Measurements from ENCODE around the gene CSF2RB. TPM values are rescaled to one million over a fixed set of nuclear protein-coding genes. Genes with fewer than 3 reads are reported as not detected.

The CSF2RB gene
- total RNA-seq, 1 donor from 2014 or later, result not detected

- Histone ChIP-seq H3K4me1 (peaks cover 8% of the 10 kb centered on the region), H2AFZ (replicated peaks) (no peak overlapping the region), H3K79me2 (ENCODE audit: low read depth) (no peaks in the 10 kb centered on the region), H3F3A (ENCODE audit: low read depth) (no peaks in the 10 kb centered on the region), H4K20me1 (ENCODE audit: low read depth) (no peaks in the 10 kb centered on the region), H3K4me3 (no peak overlapping the region), H3K27me3 (no peaks in the 10 kb centered on the region), H3K36me3 (no peaks in the 10 kb centered on the region), H3K27ac (no peak overlapping the region), H3K9ac (no peak overlapping the region), H3K9me3 (ENCODE audit: low read depth) (no peaks in the 10 kb centered on the region), H3K4me2 (no peak overlapping the region)
- Mint-ChIP-seq H3K36me3 (no peaks in the 10 kb centered on the region), H3K4me3 (no peak overlapping the region), H3K27me3 (ENCODE audit: insufficient read depth, low read depth) (peaks cover 14% of the 10 kb centered on the region), H3K4me1 (peaks cover 27% of the 10 kb centered on the region), H3K9me3 (no peaks in the 10 kb centered on the region), H3K27ac (no peak overlapping the region)
- no peak for DNase-seq (ENCODE audit: low spot score)
- TF ChIP-seq EZH2phosphoT487 (IDR thresholded peaks at IDR 0.05), result no peak
- TF ChIP-seq CTCF (IDR thresholded peaks at IDR 0.05), result no peak
- no peak for TF ChIP-seq EZH2 (IDR thresholded peaks at IDR 0.05)
Observed at GRCh38 chr22:36927671-36928070, 14.2 kb downstream of the CSF2RB start.

GRCh38 chr22:36928196-36928595, 14.8 kb downstream of the CSF2RB start:
- Mint-ChIP-seq H3K36me3 (no peaks in the 10 kb centered on the region), H3K9me3 (no peaks in the 10 kb centered on the region), H3K27ac (no peak overlapping the region), H3K4me3 (no peak overlapping the region), H3K4me1 (peaks cover 27% of the 10 kb centered on the region), H3K27me3 (ENCODE audit: insufficient read depth, low read depth) (peaks cover 16% of the 10 kb centered on the region)
- TF ChIP-seq EZH2phosphoT487 (IDR thresholded peaks at IDR 0.05), result no peak
- no peak for TF ChIP-seq CTCF (IDR thresholded peaks at IDR 0.05)
- no peak for TF ChIP-seq EZH2 (IDR thresholded peaks at IDR 0.05)
- Histone ChIP-seq H3K4me1 (peaks cover 5% of the 10 kb centered on the region), H3K9ac (no peak overlapping the region), H3K27ac (no peak overlapping the region), H3K79me2 (ENCODE audit: low read depth) (no peaks in the 10 kb centered on the region), H3K27me3 (no peaks in the 10 kb centered on the region), H3K4me2 (no peak overlapping the region), H3F3A (ENCODE audit: low read depth) (no peaks in the 10 kb centered on the region), H3K9me3 (ENCODE audit: low read depth) (no peaks in the 10 kb centered on the region), H3K4me3 (no peak overlapping the region), H3K36me3 (no peaks in the 10 kb centered on the region), H4K20me1 (ENCODE audit: low read depth) (no peaks in the 10 kb centered on the region), H2AFZ (replicated peaks) (no peak overlapping the region)
- DNase-seq (ENCODE audit: low spot score), result no peak

- H3K27me3 Mint-ChIP-seq (ENCODE audit: insufficient read depth, low read depth), result peaks cover 16% of the 10 kb centered on the region
- peak overlapping the region; percentile 33 for H3K27ac Mint-ChIP-seq
- TF ChIP-seq CTCF (IDR thresholded peaks at IDR 0.05) (no peak), EZH2 (IDR thresholded peaks at IDR 0.05) (no peak), EZH2phosphoT487 (IDR thresholded peaks at IDR 0.05) (no peak)
Observed at GRCh38 chr22:36928786-36929535, 15.5 kb downstream of the CSF2RB start.

More at GRCh38 chr22:36928786-36929535, 15.5 kb downstream of the CSF2RB start:
- Mint-ChIP-seq H3K4me3 (no peak overlapping the region), H3K9me3 (no peaks in the 10 kb centered on the region), H3K4me1 (peaks cover 27% of the 10 kb centered on the region), H3K36me3 (no peaks in the 10 kb centered on the region)
- Histone ChIP-seq H2AFZ (replicated peaks) (no peak overlapping the region), H3K36me3 (no peaks in the 10 kb centered on the region), H3F3A (ENCODE audit: low read depth) (no peaks in the 10 kb centered on the region), H3K4me2 (no peak overlapping the region), H4K20me1 (ENCODE audit: low read depth) (no peaks in the 10 kb centered on the region), H3K4me1 (peaks cover 5% of the 10 kb centered on the region), H3K4me3 (no peak overlapping the region), H3K27me3 (no peaks in the 10 kb centered on the region), H3K9ac (no peak overlapping the region), H3K9me3 (ENCODE audit: low read depth) (no peaks in the 10 kb centered on the region), H3K27ac (no peak overlapping the region), H3K79me2 (ENCODE audit: low read depth) (no peaks in the 10 kb centered on the region)
- DNase-seq (ENCODE audit: low spot score), result no peak
